Activated CD8-positive, alpha-beta T cell treated with anti-CD3 and anti-CD28 coated beads for 36 hours (primary cell): Measurements from ENCODE around the gene PIP5K1B. TPM values are rescaled to one million over a fixed set of nuclear protein-coding genes. Genes with fewer than 3 reads are reported as not detected.

Experiments used
- ATAC-seq: fragments of 200-7000 bp; cut with Tn5 transposase; one replicate; pipeline ENCODE4 v1.10.0; 2021; ENCODE audit warnings: mild to moderate bottlenecking, moderate library complexity
- CTCF ChIA-PET: fragments of 350-600 bp; sonication (Branson Sonifier 250); formaldehyde crosslinking; loops from one replicate; lab custom pipeline; 2021; ENCODE audit warnings: antibody characterized with exemption; lab: Charles Lee
- POLR2A ChIA-PET: fragments of 350-600 bp; sonication (Branson Sonifier 250); formaldehyde crosslinking; loops from one replicate; lab custom pipeline; 2021; ENCODE audit warnings: antibody characterized with exemption; lab: Charles Lee
- DNase-seq: peaks from one replicate; pipeline ENCODE4 v3.0.0-alpha.2; 2020
- H3K27ac Mint-ChIP-seq: one replicate; pipeline ENCODE4 v1.8.0; 2021; ENCODE audit warnings: mild to moderate bottlenecking, mixed read lengths
- H3K27me3 Mint-ChIP-seq: one replicate; pipeline ENCODE4 v1.8.0; 2021; ENCODE audit warnings: mixed read lengths
- H3K36me3 Mint-ChIP-seq: one replicate; pipeline ENCODE4 v1.8.0; 2021; ENCODE audit warnings: low read depth, mixed read lengths
- H3K4me1 Mint-ChIP-seq: one replicate; pipeline ENCODE4 v1.8.0; 2021; ENCODE audit warnings: low read depth, mixed read lengths
- H3K4me3 Mint-ChIP-seq: one replicate; pipeline ENCODE4 v1.8.0; 2021; ENCODE audit warnings: mild to moderate bottlenecking, moderate library complexity, mixed read lengths
- H3K9me3 Mint-ChIP-seq: one replicate; pipeline ENCODE4 v1.8.0; 2021; ENCODE audit warnings: mixed read lengths
- intact Hi-C: fragments of 100-400 bp; cut with micrococcal nuclease; formaldehyde crosslinking; loops from one replicate; pipeline ENCODE4 v1.10.0; 2022
- total RNA-seq, 2 experiments: library from RNA; stranded (reverse); gene quantifications; one replicate each; pipeline ENCODE4 v1.2.3, GENCODE V29; 2021
- TF ChIP-seq, protein P1 (sequence below): fragments of 200-600 bp; IDR thresholded peaks from one replicate; pipeline ENCODE4 v1.8.0; 2022; ENCODE audit warnings: antibody characterized with exemption, mild to moderate bottlenecking

The PIP5K1B gene
- total RNA-seq, 2 experiments from 2014 or later = 0.43 to 0.98 TPM

DNA sequence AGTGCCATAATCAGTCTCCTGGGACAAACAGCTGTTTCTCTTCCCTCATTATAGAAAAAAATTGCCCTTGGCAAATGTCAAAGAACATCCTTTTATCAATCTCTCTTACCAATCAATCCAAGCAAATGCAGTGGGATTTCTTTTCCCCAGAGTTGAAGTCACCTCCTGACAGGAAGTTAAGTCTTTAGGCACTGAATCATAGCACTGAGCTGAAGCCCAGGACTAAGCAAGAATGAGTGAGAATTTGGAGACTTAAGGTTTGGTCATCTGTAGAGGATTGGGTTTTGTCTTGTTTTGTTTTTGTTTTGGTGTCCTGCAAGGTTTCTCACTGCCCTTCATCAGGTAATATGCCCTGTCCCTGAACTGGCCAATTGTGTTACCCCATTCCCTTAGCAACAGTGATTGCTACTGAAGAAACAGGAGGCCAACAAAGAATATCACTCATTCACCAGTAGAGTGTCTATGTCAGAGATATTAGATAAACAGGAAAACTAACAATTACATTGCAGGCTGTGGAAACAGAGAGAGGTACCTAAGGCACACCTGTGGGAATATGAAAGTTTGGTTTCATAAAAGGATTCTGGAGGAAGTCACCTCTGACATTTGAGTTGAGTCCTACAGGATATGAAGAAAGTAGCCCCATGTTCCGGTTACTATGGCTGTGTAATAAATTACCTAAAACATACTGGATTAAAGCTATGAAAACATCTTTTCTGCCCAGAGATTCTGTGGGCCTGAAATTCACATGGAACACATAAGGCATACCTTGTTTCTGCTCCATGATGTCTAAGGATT lies 326.0 kb downstream of the PIP5K1B start:
- H3K36me3 Mint-ChIP-seq = no peaks in the 10 kb centered on the region
- no peak overlapping the region for H3K27ac Mint-ChIP-seq
- peaks cover 40% of the 10 kb centered on the region for H3K4me1 Mint-ChIP-seq
- DNase-seq (no peak), ATAC-seq (no peak)
- TF ChIP-seq, protein P1, sequence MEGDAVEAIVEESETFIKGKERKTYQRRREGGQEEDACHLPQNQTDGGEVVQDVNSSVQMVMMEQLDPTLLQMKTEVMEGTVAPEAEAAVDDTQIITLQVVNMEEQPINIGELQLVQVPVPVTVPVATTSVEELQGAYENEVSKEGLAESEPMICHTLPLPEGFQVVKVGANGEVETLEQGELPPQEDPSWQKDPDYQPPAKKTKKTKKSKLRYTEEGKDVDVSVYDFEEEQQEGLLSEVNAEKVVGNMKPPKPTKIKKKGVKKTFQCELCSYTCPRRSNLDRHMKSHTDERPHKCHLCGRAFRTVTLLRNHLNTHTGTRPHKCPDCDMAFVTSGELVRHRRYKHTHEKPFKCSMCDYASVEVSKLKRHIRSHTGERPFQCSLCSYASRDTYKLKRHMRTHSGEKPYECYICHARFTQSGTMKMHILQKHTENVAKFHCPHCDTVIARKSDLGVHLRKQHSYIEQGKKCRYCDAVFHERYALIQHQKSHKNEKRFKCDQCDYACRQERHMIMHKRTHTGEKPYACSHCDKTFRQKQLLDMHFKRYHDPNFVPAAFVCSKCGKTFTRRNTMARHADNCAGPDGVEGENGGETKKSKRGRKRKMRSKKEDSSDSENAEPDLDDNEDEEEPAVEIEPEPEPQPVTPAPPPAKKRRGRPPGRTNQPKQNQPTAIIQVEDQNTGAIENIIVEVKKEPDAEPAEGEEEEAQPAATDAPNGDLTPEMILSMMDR = no peak
- intact Hi-C loops = no loop called here
- H3K27me3 Mint-ChIP-seq = no peaks in the 10 kb centered on the region
- H3K9me3 Mint-ChIP-seq = peaks cover 6% of the 10 kb centered on the region
- POLR2A ChIA-PET = no interaction called here
- H3K4me3 Mint-ChIP-seq = no peak overlapping the region
- CTCF ChIA-PET = interaction anchor here (1.2 to 1.9 kb wide), 3 partner anchors 11 to 162 kb away, joined by 3 to 4 read pairs (median 4); no protein-coding TSS in a partner anchor

DNA sequence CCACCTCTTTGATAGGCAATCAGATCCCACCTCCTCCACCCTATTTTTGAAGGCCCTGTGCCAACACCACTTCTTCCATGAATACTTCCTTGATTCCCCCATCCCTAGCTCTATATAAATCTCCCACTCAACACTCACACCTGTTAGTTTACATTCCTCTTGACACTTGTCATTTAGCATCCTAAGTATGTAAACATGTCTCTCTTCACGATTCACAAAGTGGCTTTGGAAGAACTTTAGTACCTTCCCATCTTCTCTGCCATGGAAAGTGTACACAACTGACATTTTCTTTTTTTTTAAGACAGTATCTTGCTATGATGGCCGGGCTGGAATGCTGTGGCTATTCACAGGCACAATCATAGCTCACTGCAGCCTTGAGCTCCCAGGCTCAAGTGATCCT lies 329.0 kb downstream of the PIP5K1B start:
- H3K27me3 Mint-ChIP-seq = no peaks in the 10 kb centered on the region
- TF ChIP-seq, protein P1 = no peak
- intact Hi-C loops = no loop called here
- H3K36me3 Mint-ChIP-seq = peaks cover 3% of the 10 kb centered on the region
- ChIA-PET POLR2A (no interaction called here), CTCF (interaction anchor here (1.5 to 2.3 kb wide), 2 partner anchors 35 to 57 kb away, joined by 3 to 7 read pairs; no protein-coding TSS in a partner anchor)
- H3K9me3 Mint-ChIP-seq = peaks cover 6% of the 10 kb centered on the region
- no peak overlapping the region for H3K27ac Mint-ChIP-seq
- H3K4me3 Mint-ChIP-seq = no peak overlapping the region
- DNase-seq (no peak), ATAC-seq (no peak)
- peaks cover 37% of the 10 kb centered on the region for H3K4me1 Mint-ChIP-seq

DNA sequence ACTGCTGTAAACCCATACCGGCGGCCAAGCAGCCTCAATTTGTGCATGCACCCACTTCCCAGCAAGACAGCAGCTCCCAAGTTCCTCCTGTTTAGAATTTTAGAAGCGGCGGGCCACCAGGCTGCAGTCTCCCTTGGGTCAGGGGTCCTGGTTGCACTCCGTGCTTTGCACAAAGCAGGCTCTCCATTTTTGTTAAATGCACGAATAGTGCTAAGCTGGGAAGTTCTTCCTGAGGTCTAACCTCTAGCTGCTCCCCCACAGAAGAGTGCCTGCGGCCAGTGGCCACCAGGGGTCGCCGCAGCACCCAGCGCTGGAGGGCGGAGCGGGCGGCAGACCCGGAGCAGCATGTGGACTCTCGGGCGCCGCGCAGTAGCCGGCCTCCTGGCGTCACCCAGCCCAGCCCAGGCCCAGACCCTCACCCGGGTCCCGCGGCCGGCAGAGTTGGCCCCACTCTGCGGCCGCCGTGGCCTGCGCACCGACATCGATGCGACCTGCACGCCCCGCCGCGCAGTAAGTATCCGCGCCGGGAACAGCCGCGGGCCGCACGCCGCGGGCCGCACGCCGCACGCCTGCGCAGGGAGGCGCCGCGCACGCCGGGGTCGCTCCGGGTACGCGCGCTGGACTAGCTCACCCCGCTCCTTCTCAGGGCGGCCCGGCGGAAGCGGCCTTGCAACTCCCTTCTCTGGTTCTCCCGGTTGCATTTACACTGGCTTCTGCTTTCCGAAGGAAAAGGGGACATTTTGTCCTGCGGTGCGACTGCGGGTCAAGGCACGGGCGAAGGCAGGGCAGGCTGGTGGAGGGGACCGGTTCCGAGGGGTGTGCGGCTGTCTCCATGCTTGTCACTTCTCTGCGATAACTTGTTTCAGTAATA lies 330.6 kb downstream of the PIP5K1B start, which contains the start of gene FXN:
Gene FXN, plus strand, starts transcription at position 315 of the 871 bp plus-strand sequence. Its CDS starts 31 bp downstream, at position 346.
- CTCF ChIA-PET = interaction anchor here (0.7 to 2.3 kb wide), 32 partner anchors 8 to 1304 kb away, joined by 3 to 14 read pairs (median 4); no protein-coding TSS in a partner anchor
- Mint-ChIP-seq H3K4me1 (peaks cover 22% of the 10 kb centered on the region), H3K4me3 (peak within 1 kb of the TSS; percentile 95), H3K36me3 (peaks cover 6% of the 10 kb centered on the region), H3K9me3 (no peaks in the 10 kb centered on the region), H3K27ac (peak within 1 kb of the TSS; percentile 93), H3K27me3 (no peaks in the 10 kb centered on the region)
- DNase-seq (peak; percentile 82), ATAC-seq (peak; percentile 95)
- POLR2A ChIA-PET = interaction anchor here (0.6 to 1.4 kb wide), 6 partner anchors 8 to 130 kb away, joined by 3 to 7 read pairs (median 3); partner anchors contain the start of gene PRKACG
- intact Hi-C loops = loop anchor here (5.0 kb wide), 1 partner anchor 157 kb away; no protein-coding TSS in a partner anchor
- TF ChIP-seq, protein P1 = peak; percentile 98

DNA sequence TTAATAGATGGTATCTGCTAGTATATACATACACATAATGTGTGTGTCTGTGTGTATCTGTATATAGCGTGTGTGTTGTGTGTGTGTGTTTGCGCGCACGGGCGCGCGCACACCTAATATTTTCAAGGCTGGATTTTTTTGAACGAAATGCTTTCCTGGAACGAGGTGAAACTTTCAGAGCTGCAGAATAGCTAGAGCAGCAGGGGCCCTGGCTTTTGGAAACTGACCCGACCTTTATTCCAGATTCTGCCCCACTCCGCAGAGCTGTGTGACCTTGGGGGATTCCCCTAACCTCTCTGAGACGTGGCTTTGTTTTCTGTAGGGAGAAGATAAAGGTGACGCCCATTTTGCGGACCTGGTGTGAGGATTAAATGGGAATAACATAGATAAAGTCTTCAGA lies 331.3 kb downstream of the PIP5K1B start:
- Mint-ChIP-seq H3K4me3 (peak overlapping the region; percentile 95), H3K36me3 (peaks cover 8% of the 10 kb centered on the region), H3K27me3 (no peaks in the 10 kb centered on the region), H3K9me3 (no peaks in the 10 kb centered on the region), H3K4me1 (peaks cover 18% of the 10 kb centered on the region), H3K27ac (peak overlapping the region; percentile 93)
- ATAC-seq (peak; percentile 34), DNase-seq (peak; percentile 43)
- TF ChIP-seq, protein P1 = no peak
- intact Hi-C loops = loop anchor here (5.0 kb wide), 1 partner anchor 156 kb away; no protein-coding TSS in a partner anchor
- CTCF ChIA-PET = interaction anchor here (0.7 to 2.3 kb wide), 24 partner anchors 10 to 1304 kb away, joined by 3 to 14 read pairs (median 4); no protein-coding TSS in a partner anchor
- POLR2A ChIA-PET = interaction anchor here (0.6 to 1.4 kb wide), 3 partner anchors 8 to 215 kb away, joined by 3 to 7 read pairs (median 4); no protein-coding TSS in a partner anchor
